Measurements from ENCODE around the gene TPM4.
A peak's percentile ranks its signal among the peaks of the same experiment; 100 is the strongest.

The TPM4 gene

GRCh38 chr19:16051254-16052025, 24.9 kb upstream of the TPM4 start:
- no peak for TF ChIP-seq CTCF (IDR thresholded peaks at IDR 0.05; ENCODE audit: borderline replicate concordance, insufficient read depth, low read depth, low read length)
- H3K4me3 ChIP-seq (ENCODE audit: low read depth, low read length), result no peak overlapping the region

DNA sequence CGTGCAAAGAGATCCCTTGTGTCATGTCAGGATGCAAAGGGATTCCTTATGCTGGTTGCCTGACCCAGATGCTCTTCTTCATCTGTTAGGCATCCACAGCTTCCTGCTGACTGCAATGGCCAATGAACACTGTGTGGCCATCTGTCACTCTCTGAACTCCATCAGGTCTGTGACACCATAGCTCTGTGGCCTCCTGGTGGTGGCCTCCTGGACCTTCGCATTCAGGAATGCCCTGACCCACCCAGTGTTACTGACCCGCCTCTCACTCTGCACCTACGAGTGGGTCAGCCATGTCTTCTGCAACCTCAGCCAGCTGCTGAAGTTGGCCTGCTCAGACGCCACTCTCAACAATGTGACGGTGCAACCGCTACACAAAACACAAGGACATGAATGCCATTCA, 23.9 kb upstream of the TPM4 start:
- TF ChIP-seq CTCF (IDR thresholded peaks at IDR 0.05; ENCODE audit: borderline replicate concordance, insufficient read depth, low read depth, low read length), result no peak
- H3K4me3 ChIP-seq (ENCODE audit: low read depth, low read length), result no peak overlapping the region

DNA sequence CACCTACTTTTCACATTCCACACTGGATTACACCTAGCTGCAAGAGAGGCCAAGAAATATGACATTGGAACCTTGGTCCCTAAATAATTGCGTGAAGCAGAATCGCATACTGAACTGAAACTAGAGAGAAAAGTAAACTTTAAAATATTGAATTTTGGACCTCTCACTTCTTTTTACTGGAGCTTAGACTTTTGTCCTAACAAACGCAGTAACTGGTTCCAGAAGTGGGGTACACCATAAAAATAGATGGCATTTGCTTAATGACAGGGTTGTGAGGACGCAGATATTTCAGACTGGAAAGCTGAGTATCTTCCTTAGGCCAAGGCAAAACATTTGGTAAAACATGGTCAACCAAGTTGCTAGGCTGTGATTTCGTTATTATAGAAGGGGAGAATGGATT, 19.2 kb upstream of the TPM4 start:
- no peak for TF ChIP-seq CTCF (IDR thresholded peaks at IDR 0.05; ENCODE audit: borderline replicate concordance, insufficient read depth, low read depth, low read length)
- no peak overlapping the region for H3K4me3 ChIP-seq (ENCODE audit: low read depth, low read length)

- no peak for TF ChIP-seq CTCF (IDR thresholded peaks at IDR 0.05; ENCODE audit: borderline replicate concordance, insufficient read depth, low read depth, low read length)
- H3K4me3 ChIP-seq (ENCODE audit: low read depth, low read length), result no peak overlapping the region
Measured at GRCh38 chr19:16060294-16060693, 16.0 kb upstream of the TPM4 start.

GRCh38 chr19:16061943-16062342, 14.4 kb upstream of the TPM4 start:
- no peak for TF ChIP-seq CTCF (IDR thresholded peaks at IDR 0.05; ENCODE audit: borderline replicate concordance, insufficient read depth, low read depth, low read length)

DNA sequence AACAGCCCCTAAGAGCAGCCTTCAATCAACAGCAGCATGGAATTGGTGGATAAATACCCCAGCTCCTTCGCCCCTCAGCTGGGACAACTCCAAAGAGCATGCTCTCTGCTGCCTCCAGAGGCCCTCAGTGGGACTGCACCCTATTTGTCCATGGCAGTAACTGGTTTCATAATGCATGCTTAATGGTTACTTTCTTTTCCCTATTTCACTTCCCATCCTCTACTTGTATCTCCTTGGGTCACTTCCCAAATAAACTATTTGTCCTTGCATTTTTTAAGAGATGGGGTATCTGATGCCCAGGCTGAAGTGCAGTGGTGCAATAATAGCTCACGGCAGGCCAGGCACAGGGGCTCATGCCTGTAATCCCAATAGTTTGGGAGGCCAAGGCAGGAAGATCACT, 13.5 kb upstream of the TPM4 start:
- TF ChIP-seq CTCF (IDR thresholded peaks at IDR 0.05; ENCODE audit: borderline replicate concordance, insufficient read depth, low read depth, low read length), result peak; percentile 97
- H3K4me3 ChIP-seq (ENCODE audit: low read depth, low read length), result no peak overlapping the region

More at GRCh38 chr19:16061943-16062342, 14.4 kb upstream of the TPM4 start:
- no peak overlapping the region for H3K4me3 ChIP-seq (ENCODE audit: low read depth, low read length)

DNA sequence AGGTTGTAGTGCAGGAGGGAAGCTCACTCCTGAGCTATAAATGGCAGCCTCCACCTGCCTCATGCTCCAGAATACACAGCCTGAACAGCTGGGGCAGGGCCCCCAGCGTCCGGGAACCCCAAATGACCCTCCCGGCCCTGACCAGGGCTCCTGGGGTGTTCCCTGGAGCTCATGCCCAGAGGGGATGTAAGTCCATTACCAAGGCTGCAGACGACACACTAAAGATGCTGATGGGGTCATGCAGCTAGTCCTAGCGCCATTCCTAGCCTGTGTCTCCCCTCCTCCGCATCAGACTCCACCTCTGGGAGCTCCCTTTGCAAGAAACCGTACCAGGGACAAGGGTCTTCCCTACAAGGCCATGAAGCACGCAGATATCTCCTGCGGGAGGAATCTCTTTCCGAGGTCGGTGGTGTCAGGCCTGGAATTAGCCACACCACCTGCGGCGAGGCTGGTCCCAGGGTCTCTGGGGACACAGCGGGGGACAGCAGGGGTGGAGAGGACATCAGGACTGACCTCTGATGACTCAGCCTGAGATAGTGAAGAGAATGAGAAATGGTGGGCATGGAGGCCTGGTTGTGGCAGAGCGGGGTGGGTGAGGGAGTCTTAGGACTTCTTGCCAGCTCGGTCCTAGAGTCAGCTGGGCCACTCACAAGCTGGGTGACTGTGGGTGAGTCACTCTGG, 11.9 kb upstream of the TPM4 start:
- TF ChIP-seq CTCF (IDR thresholded peaks at IDR 0.05; ENCODE audit: borderline replicate concordance, insufficient read depth, low read depth, low read length), result no peak
- no peak overlapping the region for H3K4me3 ChIP-seq (ENCODE audit: low read depth, low read length)
